Fibroblast of pulmonary artery (primary cell): Measurements from ENCODE around the gene MMP2.

Source experiments
- DNase-seq: peaks from one replicate; pipeline ENCODE4 v3.0.0-alpha.2; 2010; ENCODE audit warnings: low read depth
- H3K4me3 ChIP-seq: replicated peaks from 2 replicates; pipeline ENCODE4 v1.5.1; 2011; ENCODE audit warnings: low read depth, mild to moderate bottlenecking, control low read depth, low read length, moderate library complexity
- TF ChIP-seq, protein P1 (sequence below): IDR thresholded peaks from 2 replicates; pipeline ENCODE4 v1.5.1; 2011; ENCODE audit warnings: mild to moderate bottlenecking, control low read depth, low read length, inconsistent platforms; ENCODE audit errors: missing control alignments

The MMP2 gene

DNA sequence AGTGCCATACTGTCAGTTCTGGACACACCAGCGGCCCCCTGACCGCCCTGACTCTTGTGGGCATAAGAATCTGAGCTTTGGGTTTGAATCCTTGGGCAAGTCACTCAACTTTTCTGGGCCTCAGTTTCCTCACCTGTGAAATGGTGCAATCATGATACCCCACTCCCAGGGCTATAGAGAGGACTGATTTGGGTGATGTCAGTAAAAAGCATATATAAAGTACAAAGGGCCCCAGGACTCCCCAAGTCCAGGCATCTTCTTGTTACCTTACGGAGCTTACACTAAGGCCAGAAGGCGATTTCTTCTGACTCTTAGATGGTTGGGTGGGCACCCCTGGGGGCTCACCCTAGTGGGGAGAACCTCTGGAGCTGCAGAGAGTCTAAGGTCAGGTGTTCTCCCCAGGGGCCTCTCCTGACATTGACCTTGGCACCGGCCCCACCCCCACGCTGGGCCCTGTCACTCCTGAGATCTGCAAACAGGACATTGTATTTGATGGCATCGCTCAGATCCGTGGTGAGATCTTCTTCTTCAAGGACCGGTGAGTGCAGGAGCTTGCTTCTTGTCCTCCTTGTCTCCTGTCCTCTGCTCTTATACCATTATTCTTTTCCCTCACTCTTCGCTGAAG is 13.9 kb downstream of the MMP2 start:
- no peak overlapping the region for H3K4me3 ChIP-seq
- DNase-seq: no peak
- TF ChIP-seq, protein P1, sequence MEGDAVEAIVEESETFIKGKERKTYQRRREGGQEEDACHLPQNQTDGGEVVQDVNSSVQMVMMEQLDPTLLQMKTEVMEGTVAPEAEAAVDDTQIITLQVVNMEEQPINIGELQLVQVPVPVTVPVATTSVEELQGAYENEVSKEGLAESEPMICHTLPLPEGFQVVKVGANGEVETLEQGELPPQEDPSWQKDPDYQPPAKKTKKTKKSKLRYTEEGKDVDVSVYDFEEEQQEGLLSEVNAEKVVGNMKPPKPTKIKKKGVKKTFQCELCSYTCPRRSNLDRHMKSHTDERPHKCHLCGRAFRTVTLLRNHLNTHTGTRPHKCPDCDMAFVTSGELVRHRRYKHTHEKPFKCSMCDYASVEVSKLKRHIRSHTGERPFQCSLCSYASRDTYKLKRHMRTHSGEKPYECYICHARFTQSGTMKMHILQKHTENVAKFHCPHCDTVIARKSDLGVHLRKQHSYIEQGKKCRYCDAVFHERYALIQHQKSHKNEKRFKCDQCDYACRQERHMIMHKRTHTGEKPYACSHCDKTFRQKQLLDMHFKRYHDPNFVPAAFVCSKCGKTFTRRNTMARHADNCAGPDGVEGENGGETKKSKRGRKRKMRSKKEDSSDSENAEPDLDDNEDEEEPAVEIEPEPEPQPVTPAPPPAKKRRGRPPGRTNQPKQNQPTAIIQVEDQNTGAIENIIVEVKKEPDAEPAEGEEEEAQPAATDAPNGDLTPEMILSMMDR: no peak

DNA sequence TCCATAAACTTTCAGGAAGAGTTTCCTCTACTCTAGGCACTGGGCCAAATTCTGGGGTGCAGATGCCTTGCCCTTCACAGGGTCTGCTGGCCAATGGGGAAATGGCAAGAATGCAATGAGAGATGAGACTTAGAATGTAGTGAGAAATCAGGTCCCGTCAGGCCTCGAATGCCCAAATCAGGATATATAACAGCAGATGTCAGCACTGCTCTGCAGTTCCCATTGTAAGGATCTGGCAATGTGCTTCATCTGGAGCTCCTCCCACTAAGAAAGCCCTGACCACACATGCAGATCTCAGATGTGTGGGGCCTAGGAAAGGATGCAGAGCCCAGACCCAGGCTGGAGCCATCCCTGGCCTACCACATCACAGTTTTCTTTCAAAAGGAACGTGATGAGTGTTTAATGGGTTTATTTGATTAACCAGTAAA is 16.0 kb downstream of the MMP2 start:
- peak; percentile 96 for DNase-seq
- H3K4me3 ChIP-seq: no peak overlapping the region
- TF ChIP-seq, protein P1: peak; percentile 50

DNA sequence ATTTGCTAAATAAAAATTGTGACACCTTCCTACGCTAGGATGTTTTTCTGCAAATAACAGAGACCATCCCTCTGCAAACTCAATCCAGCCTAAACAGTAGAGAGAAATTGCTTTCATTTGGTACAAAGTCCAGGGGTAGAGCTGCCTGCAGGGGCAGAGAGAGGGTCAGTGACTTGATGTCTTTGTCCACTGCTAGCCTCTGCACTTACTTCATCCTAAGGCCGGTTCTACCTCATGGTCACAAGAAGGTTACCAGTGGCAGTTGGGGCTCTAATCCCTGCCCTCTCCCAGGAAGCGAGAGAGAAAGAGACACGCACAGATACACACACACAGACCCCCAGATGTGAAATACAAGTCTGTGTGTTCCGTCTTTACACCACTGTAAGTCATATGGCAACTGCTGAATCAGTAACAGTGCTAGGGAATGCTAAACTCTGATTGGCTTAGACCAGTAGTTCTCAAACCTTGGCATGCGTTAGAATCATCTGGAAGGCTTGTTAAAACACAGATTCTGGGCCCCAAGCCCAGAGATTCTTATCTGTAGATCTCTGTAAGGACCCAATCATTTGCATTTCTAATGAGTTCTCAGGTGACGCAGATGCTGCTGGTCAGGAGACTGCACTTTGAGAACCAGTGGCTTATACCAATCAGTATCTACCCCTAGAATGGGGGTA is 16.8 kb downstream of the MMP2 start:
- no peak overlapping the region for H3K4me3 ChIP-seq
- no peak for DNase-seq
- TF ChIP-seq, protein P1: no peak

DNA sequence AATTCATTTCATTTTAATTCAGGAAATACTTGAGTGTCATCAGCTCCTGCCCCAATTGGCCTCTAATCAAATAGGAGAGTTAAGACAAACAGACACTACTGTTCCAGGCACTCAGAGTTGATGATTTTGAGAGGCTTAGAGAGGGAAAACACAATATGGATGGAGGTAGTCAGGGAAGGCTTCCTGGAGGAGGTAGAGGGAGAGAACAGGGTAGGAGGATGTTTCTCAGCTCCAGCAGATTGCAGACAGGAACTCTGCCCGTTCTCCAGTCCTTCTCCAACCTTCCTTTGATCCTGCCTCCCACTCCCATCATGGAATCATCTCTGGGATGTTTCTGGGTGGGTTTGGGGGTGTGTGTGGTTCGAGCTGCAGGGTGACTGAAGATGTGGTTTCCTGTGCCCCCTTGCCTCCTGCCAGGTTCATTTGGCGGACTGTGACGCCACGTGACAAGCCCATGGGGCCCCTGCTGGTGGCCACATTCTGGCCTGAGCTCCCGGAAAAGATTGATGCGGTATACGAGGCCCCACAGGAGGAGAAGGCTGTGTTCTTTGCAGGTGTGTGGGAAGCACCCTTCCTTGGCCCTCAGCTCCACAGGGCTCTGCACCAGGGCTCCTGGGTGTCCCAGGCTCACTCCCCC is 17.6 kb downstream of the MMP2 start:
- TF ChIP-seq, protein P1: no peak
- no peak for DNase-seq
- no peak overlapping the region for H3K4me3 ChIP-seq

DNA sequence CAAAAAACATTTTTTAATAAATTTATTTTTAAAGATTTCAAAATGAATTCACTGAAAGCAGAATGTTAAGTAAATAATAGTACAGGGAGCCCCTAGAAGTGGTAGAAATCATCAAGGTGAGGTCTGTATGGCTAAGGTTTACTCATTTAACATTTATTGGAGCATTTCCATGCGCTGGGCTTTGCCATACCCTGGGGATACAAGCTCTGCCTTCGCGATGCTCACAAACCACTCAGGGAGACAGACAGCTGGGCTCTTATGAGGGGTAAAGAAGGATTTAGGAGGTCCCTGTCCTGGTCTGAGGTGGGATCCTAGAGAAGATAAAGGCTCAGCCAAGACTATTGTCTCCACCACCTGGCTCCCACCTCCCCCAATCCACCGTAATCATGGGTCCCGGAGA is 18.6 kb downstream of the MMP2 start:
- no peak overlapping the region for H3K4me3 ChIP-seq
- TF ChIP-seq, protein P1: no peak
- no peak for DNase-seq

DNA sequence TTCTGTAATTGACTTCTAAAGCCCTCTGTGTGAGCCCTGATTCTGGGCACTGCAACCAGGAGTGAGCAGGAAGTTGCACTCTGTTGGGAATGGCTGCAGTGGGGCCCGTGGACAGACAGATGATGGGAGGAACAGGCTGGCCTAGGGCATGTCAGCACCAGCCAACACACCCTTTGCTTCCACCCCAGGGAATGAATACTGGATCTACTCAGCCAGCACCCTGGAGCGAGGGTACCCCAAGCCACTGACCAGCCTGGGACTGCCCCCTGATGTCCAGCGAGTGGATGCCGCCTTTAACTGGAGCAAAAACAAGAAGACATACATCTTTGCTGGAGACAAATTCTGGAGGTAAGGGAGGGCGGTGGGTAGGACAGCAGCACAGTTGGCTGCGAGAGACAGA is 19.1 kb downstream of the MMP2 start:
- no peak overlapping the region for H3K4me3 ChIP-seq

More for the DNA sequence above, 19.1 kb downstream of the MMP2 start:
- no peak for DNase-seq
- TF ChIP-seq, protein P1: no peak
